SK-N-SH (cell line): ENCODE results near the gene STPG1. TPM values are rescaled to one million over a fixed set of nuclear protein-coding genes. Genes with fewer than 3 reads are reported as not detected.

Experiments used
- CTCF ChIA-PET: fragments of 300-600, 350-600 bp; formaldehyde crosslinking; extraction: SDS; loops from one replicate; lab custom pipeline; 2021; lab: Yijun Ruan, JAX
- POLR2A ChIA-PET: fragments of 350-600 bp; sonication (Branson Sonifier 250); formaldehyde crosslinking; extraction: SDS; loops from one replicate; lab custom pipeline; 2020; ENCODE audit warnings: antibody characterized with exemption, inconsistent platforms; lab: Yijun Ruan, JAX
- DNase-seq: peaks from one replicate; pipeline ENCODE4 v3.0.0; 2012
- H2AFZ ChIP-seq: fragments of 200-600 bp; sonication (generic); 2 replicates; pipeline ENCODE4 v1.8.1; 2016; ENCODE audit warnings: antibody characterized with exemption, mild to moderate bottlenecking, low read depth
- H3F3A ChIP-seq: fragments of 200-600 bp; sonication (generic); replicated peaks from 2 replicates; pipeline ENCODE3; 2016; ENCODE audit warnings: antibody characterized with exemption, mild to moderate bottlenecking; ENCODE audit not compliant: insufficient read depth
- H3K27ac ChIP-seq, 2 experiments: fragments of 200-500 bp in 1 of 2; fragments of 200-600 bp in 1 of 2; sonication (Bioruptor generic) in 1 of 2; sonication (generic), shearing (Covaris generic) in 1 of 2; 2 replicates each; pipeline versions ENCODE4 v1.5.1 to v1.6.1; 2014 to 2016; ENCODE audit warnings: low read depth in 2 of 2, inconsistent platforms in 1 of 2, low read length in 1 of 2, mild to moderate bottlenecking in 1 of 2, mixed read lengths in 1 of 2
- H3K27me3 ChIP-seq: fragments of 200-600 bp; sonication (generic), shearing (Covaris generic); 2 replicates; pipeline ENCODE4 v1.6.1; 2016; ENCODE audit warnings: mixed run types; ENCODE audit not compliant: insufficient read depth
- H3K36me3 ChIP-seq, 2 experiments: fragments of 200-500 bp in 1 of 2; fragments of 200-600 bp in 1 of 2; sonication (Bioruptor generic) in 1 of 2; sonication (generic) in 1 of 2; replicated peaks in 1 of 2; 2 replicates each; pipeline versions ENCODE3 to v1.5.1; 2014 to 2016; ENCODE audit warnings: low read length in 1 of 2, mild to moderate bottlenecking in 1 of 2; ENCODE audit not compliant: insufficient read depth in 2 of 2, control insufficient read depth in 1 of 2
- H3K4me1 ChIP-seq, 2 experiments: fragments of 200-500 bp in 1 of 2; fragments of 200-600 bp in 1 of 2; sonication (Bioruptor generic) in 1 of 2; sonication (generic), shearing (Covaris generic) in 1 of 2; 2 replicates each; pipeline versions ENCODE4 v1.5.1 to v1.6.1; 2014 to 2016; ENCODE audit warnings: low read depth in 1 of 2, low read length in 1 of 2, mixed run types in 1 of 2; ENCODE audit not compliant: insufficient read depth in 2 of 2, control insufficient read depth in 1 of 2
- H3K4me2 ChIP-seq: fragments of 200-600 bp; sonication (generic), shearing (Covaris generic); 2 replicates; pipeline ENCODE4 v1.6.1; 2017; ENCODE audit warnings: mixed run types
- H3K4me3 ChIP-seq, 2 experiments: fragments of 200-500 bp in 1 of 2; fragments of 200-600 bp in 1 of 2; sonication (Bioruptor generic) in 1 of 2; sonication (generic), shearing (Covaris generic) in 1 of 2; 2 replicates each; pipeline versions ENCODE4 v1.5.1 to v1.8.1; 2014 to 2016; ENCODE audit warnings: low read depth in 2 of 2, inconsistent platforms in 1 of 2, low read length in 1 of 2, mild to moderate bottlenecking in 1 of 2, mixed read lengths in 1 of 2, moderate library complexity in 1 of 2
- H3K79me2 ChIP-seq: fragments of 200-600 bp; sonication (generic); 2 replicates; pipeline ENCODE4 v1.8.1; 2017; ENCODE audit warnings: mild to moderate bottlenecking; ENCODE audit not compliant: insufficient read depth
- H3K9ac ChIP-seq: fragments of 200-600 bp; sonication (generic); 2 replicates; pipeline ENCODE4 v1.6.1; 2017; ENCODE audit warnings: mixed run types
- H3K9me2 ChIP-seq: fragments of 200-600 bp; sonication (generic); 2 replicates; pipeline ENCODE4 v1.6.1; 2017; ENCODE audit warnings: mixed run types
- H3K9me3 ChIP-seq: fragments of 200-600 bp; sonication (generic); 2 replicates; pipeline ENCODE4 v1.6.1; 2017; ENCODE audit warnings: mixed run types, mild to moderate bottlenecking, moderate library complexity
- H4K20me1 ChIP-seq: fragments of 200-600 bp; sonication (generic); 2 replicates; pipeline ENCODE4 v1.6.1; 2017; ENCODE audit warnings: mild to moderate bottlenecking, mixed run types; ENCODE audit not compliant: insufficient read depth
- ELF1 ChIP-seq: IDR thresholded peaks from 2 replicates; pipeline ENCODE4 v1.4.0; 2012
- EP300 ChIP-seq, 2 experiments: IDR thresholded peaks; 2 replicates each; pipeline versions ENCODE4 v1.4.0 to v1.6.1; 2012; ENCODE audit warnings: borderline replicate concordance in 1 of 2, low read depth in 1 of 2, low read length in 1 of 2
- FOXJ3 ChIP-seq: sonication (generic); formaldehyde crosslinking; IDR thresholded peaks from 2 replicates; pipeline ENCODE4 v1.5.1; 2020; ENCODE audit warnings: mild to moderate bottlenecking, missing genetic modification reagents
- GATA2 ChIP-seq: sonication (generic); formaldehyde crosslinking; IDR thresholded peaks from 2 replicates; pipeline ENCODE4 v1.5.0; 2020; ENCODE audit warnings: mild to moderate bottlenecking, missing genetic modification reagents
- JUND ChIP-seq: IDR thresholded peaks from 2 replicates; pipeline ENCODE4 v1.4.0; 2012
- MXI1 ChIP-seq: IDR thresholded peaks from 2 replicates; pipeline ENCODE4 v1.6.1; 2012; ENCODE audit warnings: mild to moderate bottlenecking, low read depth, low read length, improper control_type of control experiment
- NFIC ChIP-seq: IDR thresholded peaks from 2 replicates; pipeline ENCODE4 v1.4.0; 2012; ENCODE audit warnings: borderline replicate concordance
- POLR2AphosphoS5 ChIP-seq: IDR thresholded peaks from 2 replicates; pipeline ENCODE4 v1.6.1; 2012; ENCODE audit warnings: low read depth, low read length
- RAD21 ChIP-seq: IDR thresholded peaks from 2 replicates; pipeline ENCODE4 v1.6.1; 2012; ENCODE audit warnings: mild to moderate bottlenecking, low read length
- RCOR1 ChIP-seq: fragments of 150-350 bp; IDR thresholded peaks from 2 replicates; pipeline ENCODE4 v1.6.1; 2017; ENCODE audit warnings: antibody characterized with exemption, low read length
- SMC3 ChIP-seq: IDR thresholded peaks from 2 replicates; pipeline ENCODE4 v1.6.1; 2012; ENCODE audit warnings: low read depth, low read length, improper control_type of control experiment
- TCF12 ChIP-seq: IDR thresholded peaks from 2 replicates; pipeline ENCODE4 v1.4.0; 2012
- WGBS: methylation state at CpG from one replicate; pipeline ENCODE4 v1.1.6; 2017; ENCODE audit warnings: low lambda C conversion rate; 5-methylcytosine and 5-hydroxymethylcytosine counted together
- polyA plus RNA-seq, 3 experiments: library from polyadenylated mRNA; depleted of rRNA; stranded (reverse); fragments of >200 nt; gene quantifications; 2 replicates each; pipeline ENCODE4 v1.2.3, GENCODE V29; 2012
- TF ChIP-seq, protein P1 (sequence below): fragments of 150-350 bp; IDR thresholded peaks from 2 replicates; pipeline ENCODE4 v1.6.1; 2016; ENCODE audit warnings: mild to moderate bottlenecking, low read depth, low read length

The STPG1 gene
- polyA plus RNA-seq, 1 of the 3 experiments (the other 2 are of a cell fraction) = 8.7 TPM

DNA sequence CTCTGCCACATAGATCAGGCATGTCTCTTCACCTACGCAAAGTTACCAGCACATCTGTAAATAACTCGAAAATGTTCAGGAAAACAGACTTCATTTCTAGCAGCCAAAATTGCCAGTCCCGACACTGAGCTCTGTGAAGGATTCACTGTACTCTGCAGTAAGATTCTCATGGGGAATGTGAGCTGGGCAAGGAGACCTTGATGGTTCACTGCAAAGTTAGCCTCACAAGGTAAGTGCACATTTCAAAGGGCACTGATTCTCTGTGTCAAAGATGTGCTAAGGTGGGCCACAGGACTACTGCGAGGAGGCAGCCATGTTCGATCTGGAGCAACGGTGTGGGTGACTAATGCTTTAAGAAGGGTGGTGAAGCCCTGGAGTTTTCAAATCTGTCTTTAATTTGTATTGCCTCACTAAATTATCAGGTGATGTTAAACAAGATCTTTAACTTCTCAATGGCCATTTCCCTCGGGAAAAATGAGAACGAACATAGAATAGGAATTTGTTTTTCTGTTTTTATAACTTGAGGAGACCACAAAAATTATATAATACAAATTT is 25.2 kb downstream of the STPG1 start:
- no peak overlapping the region for H3K4me2 ChIP-seq

DNA sequence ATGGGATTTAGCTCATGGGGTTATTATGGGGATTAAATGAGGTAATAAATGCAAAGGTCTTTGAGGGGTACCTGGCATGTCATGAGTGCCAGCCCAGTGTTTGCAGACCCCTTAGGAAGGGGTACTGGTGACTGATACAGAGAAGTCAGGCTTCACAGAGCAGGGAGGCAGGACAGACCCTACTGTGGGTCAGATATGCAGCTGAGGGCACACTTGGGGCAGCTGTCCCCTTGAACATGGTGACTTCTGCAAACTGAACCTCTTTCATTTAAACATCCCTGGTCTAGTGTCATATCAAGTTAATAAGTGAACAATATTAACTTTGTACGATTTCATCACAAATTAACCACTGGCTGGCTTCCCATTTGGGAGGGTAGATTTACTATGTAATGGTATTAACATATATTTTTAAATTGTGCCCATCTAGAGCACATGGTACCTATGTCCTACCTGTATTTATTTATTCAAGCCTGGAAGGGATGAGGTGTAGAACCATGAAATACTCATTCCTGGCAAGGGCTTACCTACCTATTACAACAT is 25.9 kb downstream of the STPG1 start:
- no peak overlapping the region for H3K4me2 ChIP-seq
- no peaks in the 10 kb centered on the region for H3K27me3 ChIP-seq
- H3K9me2 ChIP-seq = no peaks in the 10 kb centered on the region
- no peaks in the 10 kb centered on the region for H4K20me1 ChIP-seq
- WGBS = 73% methylated on average over 1 of the region's 1 CpG
- DNase-seq = no peak
- H2AFZ ChIP-seq = no peak overlapping the region
- TF ChIP-seq EP300 (IDR thresholded peaks at IDR 0.05; ENCODE audit: borderline replicate concordance in 1 of 2, low read depth in 1 of 2, low read length in 1 of 2) (no peak), NFIC (no peak)
- H3K4me3 ChIP-seq = no peak overlapping the region
- H3K9me3 ChIP-seq = no peaks in the 10 kb centered on the region
- peaks cover 2 to 4% of the 10 kb centered on the region in 2 experiments for H3K36me3 ChIP-seq
- no peak overlapping the region for H3K9ac ChIP-seq
- peaks cover 7 to 13% of the 10 kb centered on the region in 2 experiments; a peak in 2 of 4 replicates for H3K4me1 ChIP-seq
- no peaks in the 10 kb centered on the region for H3F3A ChIP-seq
- ChIA-PET POLR2A (no interaction called here), CTCF (interaction anchor here (0.8 to 8.9 kb wide), 3 partner anchors 12 to 238 kb away, joined by 3 to 106 read pairs (median 3); no protein-coding TSS in a partner anchor)
- no peak overlapping the region for H3K27ac ChIP-seq
- H3K79me2 ChIP-seq = no peaks in the 10 kb centered on the region; the same call in 1 of the 2 replicates

More for the DNA sequence above, 25.2 kb downstream of the STPG1 start:
- H3K27ac ChIP-seq = no peak overlapping the region
- H3K36me3 ChIP-seq = peaks cover 2 to 4% of the 10 kb centered on the region in 2 experiments
- CTCF ChIA-PET = interaction anchor here (8.9 kb wide), 1 partner anchor 188 kb away, joined by 106 read pairs; no protein-coding TSS in a partner anchor
- WGBS = 93% methylated on average over 8 of the region's 8 CpGs
- H3K9ac ChIP-seq = no peak overlapping the region
- no peaks in the 10 kb centered on the region for H4K20me1 ChIP-seq
- H3K79me2 ChIP-seq = no peaks in the 10 kb centered on the region; the same call in 1 of the 2 replicates
- no peak overlapping the region for H3K4me3 ChIP-seq
- POLR2A ChIA-PET = no interaction called here
- peaks cover 7 to 13% of the 10 kb centered on the region in 2 experiments; a peak in 2 of 4 replicates for H3K4me1 ChIP-seq
- no peaks in the 10 kb centered on the region for H3K9me3 ChIP-seq
- DNase-seq = no peak
- H3K27me3 ChIP-seq = no peaks in the 10 kb centered on the region
- no peak overlapping the region for H2AFZ ChIP-seq
- TF ChIP-seq TCF12 (no peak), FOXJ3 (no peak), RAD21 (no peak), JUND (no peak), SMC3 (no peak), MXI1 (no peak), RCOR1 (no peak), ELF1 (no peak), POLR2AphosphoS5 (no peak), GATA2 (no peak)
- TF ChIP-seq, protein P1, sequence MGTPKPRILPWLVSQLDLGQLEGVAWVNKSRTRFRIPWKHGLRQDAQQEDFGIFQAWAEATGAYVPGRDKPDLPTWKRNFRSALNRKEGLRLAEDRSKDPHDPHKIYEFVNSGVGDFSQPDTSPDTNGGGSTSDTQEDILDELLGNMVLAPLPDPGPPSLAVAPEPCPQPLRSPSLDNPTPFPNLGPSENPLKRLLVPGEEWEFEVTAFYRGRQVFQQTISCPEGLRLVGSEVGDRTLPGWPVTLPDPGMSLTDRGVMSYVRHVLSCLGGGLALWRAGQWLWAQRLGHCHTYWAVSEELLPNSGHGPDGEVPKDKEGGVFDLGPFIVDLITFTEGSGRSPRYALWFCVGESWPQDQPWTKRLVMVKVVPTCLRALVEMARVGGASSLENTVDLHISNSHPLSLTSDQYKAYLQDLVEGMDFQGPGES = no peak
- TF ChIP-seq, all 33 proteins: peak for 0
- H3K9me2 ChIP-seq = no peaks in the 10 kb centered on the region
- H3F3A ChIP-seq = peaks cover 6% of the 10 kb centered on the region
